Measurements from ENCODE around the gene GTPBP4.
"Not testable (repeated sequence)": the region's sequence is repeated elsewhere in the genome, so short reads cannot be mapped to it uniquely, and the experiment has no call there.

The GTPBP4 gene

GRCh38 chr10:1006573-1006972 is 18.3 kb downstream of the GTPBP4 start:
- H3K27me3 ChIP-seq (ENCODE audit: control insufficient read depth, insufficient read depth, low read length) = no peaks in the 10 kb centered on the region

GRCh38 chr10:1007583-1007982 is 19.3 kb downstream of the GTPBP4 start:
- Histone ChIP-seq H3K9ac (no peak overlapping the region), H3K4me1 (no peaks in the 10 kb centered on the region), H3K36me3 (ENCODE audit: control insufficient read depth, insufficient read depth, low read length) (peaks cover 4% of the 10 kb centered on the region), H3K27ac (no peak overlapping the region), H3K9me3 (ENCODE audit: control insufficient read depth, low read length) (no peaks in the 10 kb centered on the region), H3K4me2 (ENCODE audit: low read length) (no peak overlapping the region), H2AFZ (no peak overlapping the region), H3K4me3 (ENCODE audit: low read depth, low read length) (no peak overlapping the region), H3K27me3 (ENCODE audit: control insufficient read depth, insufficient read depth, low read length) (no peaks in the 10 kb centered on the region), H3K79me2 (peaks cover 18% of the 10 kb centered on the region)
- no peak for TF ChIP-seq CTCF (IDR thresholded peaks at IDR 0.05)

More at GRCh38 chr10:1006573-1006972, 18.3 kb downstream of the GTPBP4 start:
- no peak overlapping the region for H3K9ac ChIP-seq
- no peak overlapping the region for H3K4me3 ChIP-seq (ENCODE audit: low read depth, low read length)
- H3K27ac ChIP-seq = no peak overlapping the region
- H3K9me3 ChIP-seq (ENCODE audit: control insufficient read depth, low read length) = no peaks in the 10 kb centered on the region
- H3K79me2 ChIP-seq = peaks cover 21% of the 10 kb centered on the region
- H3K4me1 ChIP-seq = no peaks in the 10 kb centered on the region
- no peak overlapping the region for H2AFZ ChIP-seq
- H3K36me3 ChIP-seq (ENCODE audit: control insufficient read depth, insufficient read depth, low read length) = peaks cover 4% of the 10 kb centered on the region
- H3K4me2 ChIP-seq (ENCODE audit: low read length) = no peak overlapping the region
- no peak for TF ChIP-seq CTCF (IDR thresholded peaks at IDR 0.05)

- no peak overlapping the region for H3K4me3 ChIP-seq (ENCODE audit: low read depth, low read length)
- H3K4me2 ChIP-seq (ENCODE audit: low read length) = no peak overlapping the region
- no peaks in the 10 kb centered on the region for H3K9me3 ChIP-seq (ENCODE audit: control insufficient read depth, low read length)
- H2AFZ ChIP-seq = no peak overlapping the region
- no peaks in the 10 kb centered on the region for H3K4me1 ChIP-seq
- H3K27me3 ChIP-seq (ENCODE audit: control insufficient read depth, insufficient read depth, low read length) = no peaks in the 10 kb centered on the region
- no peak overlapping the region for H3K27ac ChIP-seq
- H3K36me3 ChIP-seq (ENCODE audit: control insufficient read depth, insufficient read depth, low read length) = no peaks in the 10 kb centered on the region
- peaks cover 8% of the 10 kb centered on the region for H3K79me2 ChIP-seq
- H3K9ac ChIP-seq = no peak overlapping the region
- TF ChIP-seq CTCF (IDR thresholded peaks at IDR 0.05) = no peak
These were observed 20.8 kb downstream of the GTPBP4 start for GRCh38 chr10:1009071-1009494.

GRCh38 chr10:1009947-1010346 is 21.7 kb downstream of the GTPBP4 start:
- not testable (repeated sequence) for H3K27me3 ChIP-seq (ENCODE audit: control insufficient read depth, insufficient read depth, low read length); H3K4me1 ChIP-seq; H3K36me3 ChIP-seq (ENCODE audit: control insufficient read depth, insufficient read depth, low read length)

GRCh38 chr10:1010703-1011102 is 22.5 kb downstream of the GTPBP4 start:
- no peaks in the 10 kb centered on the region for H3K36me3 ChIP-seq (ENCODE audit: control insufficient read depth, insufficient read depth, low read length)
- H3K27me3 ChIP-seq (ENCODE audit: control insufficient read depth, insufficient read depth, low read length) = no peaks in the 10 kb centered on the region
- H2AFZ ChIP-seq = no peak overlapping the region
- no peaks in the 10 kb centered on the region for H3K4me1 ChIP-seq
- H3K9ac ChIP-seq = no peak overlapping the region
- H3K9me3 ChIP-seq (ENCODE audit: control insufficient read depth, low read length) = no peaks in the 10 kb centered on the region
- H3K27ac ChIP-seq = no peak overlapping the region
- no peak overlapping the region for H3K4me3 ChIP-seq (ENCODE audit: low read depth, low read length)
- H3K79me2 ChIP-seq = no peaks in the 10 kb centered on the region
- no peak for TF ChIP-seq CTCF (IDR thresholded peaks at IDR 0.05)
- no peak overlapping the region for H3K4me2 ChIP-seq (ENCODE audit: low read length)

More at GRCh38 chr10:1009947-1010346, 21.7 kb downstream of the GTPBP4 start:
- not testable (repeated sequence) for H3K4me2 ChIP-seq (ENCODE audit: low read length); H3K9ac ChIP-seq; H3K9me3 ChIP-seq (ENCODE audit: control insufficient read depth, low read length); H2AFZ ChIP-seq; H3K27ac ChIP-seq; H3K4me3 ChIP-seq (ENCODE audit: low read depth, low read length); H3K79me2 ChIP-seq

Data from parathyroid adenoma (tissue), 2 donors.